Natural killer cell (primary cell): ENCODE results near the gene CFB. TPM values are rescaled to one million over a fixed set of nuclear protein-coding genes. Genes with fewer than 3 reads are reported as not detected.

Source experiments
- ATAC-seq, 3 donors: fragments of 150-1000 bp in 2 of 3; fragments of 200-7000 bp in 1 of 3; cut with Tn5 transposase; 1 replicate in 1 of 3; 2 replicates in 2 of 3; pipeline ENCODE4 v1.10.0; 2021; ENCODE audit warnings: mild to moderate bottlenecking in 2 of 3, moderate library complexity in 2 of 3
- DNase-seq, 2 donors: peaks; one replicate each; pipeline versions ENCODE4 v3.0.0 to v3.0.0-alpha.2; 2013 to 2021; ENCODE audit warnings: mixed read lengths in 1 of 2
- H3K27ac ChIP-seq: one replicate; pipeline ENCODE4 v1.5.1; 2013; ENCODE audit warnings: mild to moderate bottlenecking, low read length
- H3K27me3 ChIP-seq: one replicate; pipeline ENCODE4 v1.6.1; 2013; ENCODE audit warnings: low read length; ENCODE audit not compliant: control insufficient read depth, insufficient read depth
- H3K36me3 ChIP-seq: one replicate; pipeline ENCODE4 v1.6.1; 2013; ENCODE audit warnings: low read length; ENCODE audit not compliant: control insufficient read depth, insufficient read depth
- H3K4me1 ChIP-seq: one replicate; pipeline ENCODE4 v1.6.1; 2013; ENCODE audit warnings: low read length; ENCODE audit not compliant: control insufficient read depth, insufficient read depth
- H3K4me3 ChIP-seq: one replicate; pipeline ENCODE4 v1.5.1; 2013; ENCODE audit warnings: low read length
- H3K9me3 ChIP-seq: one replicate; pipeline ENCODE4 v1.6.1; 2013; ENCODE audit warnings: low read length; ENCODE audit not compliant: control insufficient read depth, insufficient read depth
- H3K27ac Mint-ChIP-seq, 2 donors: one replicate each; pipeline ENCODE4 v1.8.0; 2022; ENCODE audit warnings: mild to moderate bottlenecking in 2 of 2, mixed read lengths in 2 of 2, moderate library complexity in 1 of 2
- H3K27me3 Mint-ChIP-seq, 2 donors: one replicate each; pipeline ENCODE4 v1.8.0; 2022; ENCODE audit warnings: low read depth in 2 of 2, mixed read lengths in 2 of 2
- H3K36me3 Mint-ChIP-seq: one replicate; pipeline ENCODE4 v1.8.0; 2022; ENCODE audit warnings: mixed read lengths
- H3K4me1 Mint-ChIP-seq, 2 donors: one replicate each; pipeline ENCODE4 v1.8.0; 2022; ENCODE audit warnings: mixed read lengths in 2 of 2
- H3K4me3 Mint-ChIP-seq: one replicate; pipeline ENCODE4 v1.8.0; 2022; ENCODE audit warnings: mild to moderate bottlenecking, moderate library complexity, mixed read lengths
- H3K9me3 Mint-ChIP-seq, 2 donors: one replicate each; pipeline ENCODE4 v1.8.0; 2022; ENCODE audit warnings: mixed read lengths in 2 of 2
- CTCF ChIP-seq: fragments of 200-600 bp; IDR thresholded peaks from one replicate; pipeline ENCODE4 v1.8.0; 2022; ENCODE audit warnings: antibody characterized with exemption
- WGBS: methylation state at CpG from one replicate; pipeline ENCODE4 v1.1.7; 2013; ENCODE audit warnings: missing lambda C conversion rate; ENCODE audit not compliant: insufficient coverage; 5-methylcytosine and 5-hydroxymethylcytosine counted together
- intact Hi-C: fragments of 100-400 bp; cut with micrococcal nuclease; formaldehyde crosslinking; loops from one replicate; pipeline ENCODE4 v1.14.2; 2022
- total RNA-seq, 4 donors: library from RNA; stranded (reverse); fragments of 120-200 nt in 1 of 4; gene quantifications; one replicate each; pipeline versions ENCODE4 v1.2.3 to v1.2.4, GENCODE V29; 2013 to 2022

Gene CFB
- total RNA-seq, 3 donors from 2014 or later (not counting 1 experiment from before 2014, with no cell fraction given), result 0.45 TPM; not detected in 2

GRCh38 chr6:31915756-31916155 lies 30.1 kb upstream of the CFB start:
- Mint-ChIP-seq H3K4me1 (no peaks in the 10 kb centered on the region), H3K4me3 (no peak overlapping the region), H3K36me3 (no peaks in the 10 kb centered on the region), H3K27ac (no peak overlapping the region), H3K27me3 (peaks cover 7 to 10% of the 10 kb centered on the region in 2 donors), H3K9me3 (no peaks in the 10 kb centered on the region)
- no peak for TF ChIP-seq CTCF
- H3K27ac ChIP-seq, result no peak overlapping the region
- WGBS, result 89% methylated on average over 6 of the region's 6 CpGs
- H3K4me1 ChIP-seq, result no peaks in the 10 kb centered on the region
- no peaks in the 10 kb centered on the region for H3K9me3 ChIP-seq
- no peak for DNase-seq
- intact Hi-C loops, result no loop called here
- H3K4me3 ChIP-seq, result no peak overlapping the region
- no peak for ATAC-seq
- no peaks in the 10 kb centered on the region for H3K36me3 ChIP-seq
- no peaks in the 10 kb centered on the region for H3K27me3 ChIP-seq

- Histone ChIP-seq H3K27ac (no peak overlapping the region), H3K4me3 (no peak overlapping the region), H3K27me3 (no peaks in the 10 kb centered on the region), H3K36me3 (no peaks in the 10 kb centered on the region), H3K4me1 (no peaks in the 10 kb centered on the region), H3K9me3 (no peaks in the 10 kb centered on the region)
- TF ChIP-seq CTCF, result no peak
- no peaks in the 10 kb centered on the region for H3K4me1 Mint-ChIP-seq
- no peak for DNase-seq
- H3K27me3 Mint-ChIP-seq, result peaks cover 4 to 10% of the 10 kb centered on the region in 2 donors
- ATAC-seq, result no peak
- H3K4me3 Mint-ChIP-seq, result no peak overlapping the region
- no peak overlapping the region for H3K27ac Mint-ChIP-seq
- no peaks in the 10 kb centered on the region for H3K36me3 Mint-ChIP-seq
- 91% methylated on average over 8 of the region's 8 CpGs for WGBS
- no peaks in the 10 kb centered on the region for H3K9me3 Mint-ChIP-seq
- intact Hi-C loops, result no loop called here
These were observed 27.7 kb upstream of the CFB start for GRCh38 chr6:31918069-31918720.

- H3K4me1 Mint-ChIP-seq, result no peaks in the 10 kb centered on the region
- no peak overlapping the region for H3K4me3 Mint-ChIP-seq
- intact Hi-C loops, result no loop called here
- no peaks in the 10 kb centered on the region for H3K9me3 Mint-ChIP-seq
- H3K9me3 ChIP-seq, result no peaks in the 10 kb centered on the region
- DNase-seq (no peak), ATAC-seq (no peak)
- no peak for TF ChIP-seq CTCF
- H3K36me3 Mint-ChIP-seq, result no peaks in the 10 kb centered on the region
- WGBS, result 87% methylated on average over 6 of the region's 6 CpGs
- H3K27me3 ChIP-seq, result no peaks in the 10 kb centered on the region
- no peaks in the 10 kb centered on the region for H3K4me1 ChIP-seq
- H3K27me3 Mint-ChIP-seq, result peaks cover 4 to 10% of the 10 kb centered on the region in 2 donors
- H3K27ac ChIP-seq, result no peak overlapping the region
- no peaks in the 10 kb centered on the region for H3K36me3 ChIP-seq
- H3K4me3 ChIP-seq, result no peak overlapping the region
- no peak overlapping the region for H3K27ac Mint-ChIP-seq
These were observed 26.1 kb upstream of the CFB start for GRCh38 chr6:31919624-31920303.
